GM18498 (cell line): ENCODE data around the gene C20orf144.

Experiments
- ATAC-seq: cut with Tn5 transposase; IDR thresholded peaks from one replicate; pipeline ENCODE4 v1.9.1; 2021; ENCODE audit warnings: mild to moderate bottlenecking, moderate library complexity; ENCODE audit not compliant: unreplicated experiment

C20orf144 gene

DNA sequence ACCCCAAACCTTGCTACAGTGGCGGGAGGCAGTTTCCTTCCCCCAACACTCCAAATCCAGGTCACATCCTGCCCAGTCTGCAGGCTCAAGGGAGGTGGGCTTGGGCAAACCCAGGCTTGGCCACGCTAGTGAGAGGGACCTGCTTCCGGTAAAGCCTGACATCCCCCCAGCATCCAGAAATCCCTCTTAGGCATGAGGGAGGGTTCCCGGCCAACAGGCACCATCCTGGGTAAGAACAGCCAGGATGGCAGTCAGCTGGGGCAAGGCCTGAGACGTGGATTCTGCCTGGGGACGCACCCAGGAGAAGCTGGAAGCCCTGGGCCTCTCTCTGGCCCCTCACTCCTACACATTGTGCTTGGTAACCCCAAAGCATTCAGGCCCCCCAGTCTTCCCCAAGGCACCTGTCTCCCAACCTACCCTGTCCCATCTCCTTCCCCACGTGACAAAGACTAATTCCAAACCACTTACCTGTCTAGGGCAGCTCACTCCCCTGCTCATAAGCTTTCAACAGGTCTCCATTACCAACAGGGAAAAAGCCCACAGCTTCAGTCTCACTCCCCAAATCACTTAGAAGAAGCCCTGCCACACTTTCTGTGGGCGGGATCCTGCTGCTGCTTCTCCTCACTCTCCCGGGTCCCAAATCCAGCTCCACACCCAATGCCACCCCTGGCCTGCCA, 2.1 kb downstream of the C20orf144 start:
- ATAC-seq: no peak

DNA sequence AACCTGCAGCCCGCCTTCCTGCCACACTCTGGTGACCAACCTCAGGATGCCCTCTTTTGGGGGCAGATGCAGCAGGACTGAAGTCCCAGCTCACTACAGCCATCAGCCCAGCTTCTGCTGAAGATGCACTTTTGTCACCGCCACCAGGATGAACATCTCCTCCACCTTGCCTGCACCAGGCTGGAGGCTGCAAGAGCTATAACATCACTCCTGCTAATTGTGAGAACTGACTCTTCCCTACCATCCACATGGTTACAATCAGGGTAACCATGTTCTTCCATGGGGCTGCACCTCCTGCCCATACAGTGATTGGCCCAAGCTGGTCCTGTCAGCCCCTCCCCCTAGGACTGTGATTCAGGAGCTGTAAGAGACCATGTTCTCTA, 2.6 kb downstream of the C20orf144 start:
- no peak for ATAC-seq

GRCh38 chr20:33666293-33667244, 4.4 kb downstream of the C20orf144 start, which contains the start of gene ACTL10:
TSS of gene ACTL10 (plus strand) at chr20:33666943. CDS start at chr20:33667498, 555 bp downstream.
- peak; percentile 57 for ATAC-seq

DNA sequence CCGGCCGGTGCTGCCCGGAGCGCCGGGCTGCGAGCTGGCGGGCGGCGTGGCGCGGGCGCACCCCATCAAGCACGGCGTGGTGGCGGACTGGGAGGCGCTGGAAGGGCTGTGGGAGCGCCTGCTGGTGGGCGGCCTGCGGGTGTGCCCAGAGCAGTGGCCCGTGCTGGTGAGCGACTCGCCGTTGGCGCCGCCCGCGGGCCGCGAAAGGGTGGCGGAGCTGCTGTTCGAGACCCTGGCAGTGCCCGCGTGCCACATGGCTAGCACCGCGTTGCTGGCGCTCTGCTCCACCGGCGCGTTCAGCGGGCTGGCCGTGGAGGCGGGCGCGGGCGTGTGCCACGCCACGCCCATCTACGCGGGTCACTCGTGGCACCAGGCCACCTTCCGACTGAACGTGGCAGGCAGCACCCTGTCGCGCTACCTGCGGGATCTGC, 5.1 kb downstream of the C20orf144 start:
- peak; percentile 13 for ATAC-seq

GRCh38 chr20:33667676-33668465, 5.7 kb downstream of the C20orf144 start:
- ATAC-seq: peak; percentile 39

DNA sequence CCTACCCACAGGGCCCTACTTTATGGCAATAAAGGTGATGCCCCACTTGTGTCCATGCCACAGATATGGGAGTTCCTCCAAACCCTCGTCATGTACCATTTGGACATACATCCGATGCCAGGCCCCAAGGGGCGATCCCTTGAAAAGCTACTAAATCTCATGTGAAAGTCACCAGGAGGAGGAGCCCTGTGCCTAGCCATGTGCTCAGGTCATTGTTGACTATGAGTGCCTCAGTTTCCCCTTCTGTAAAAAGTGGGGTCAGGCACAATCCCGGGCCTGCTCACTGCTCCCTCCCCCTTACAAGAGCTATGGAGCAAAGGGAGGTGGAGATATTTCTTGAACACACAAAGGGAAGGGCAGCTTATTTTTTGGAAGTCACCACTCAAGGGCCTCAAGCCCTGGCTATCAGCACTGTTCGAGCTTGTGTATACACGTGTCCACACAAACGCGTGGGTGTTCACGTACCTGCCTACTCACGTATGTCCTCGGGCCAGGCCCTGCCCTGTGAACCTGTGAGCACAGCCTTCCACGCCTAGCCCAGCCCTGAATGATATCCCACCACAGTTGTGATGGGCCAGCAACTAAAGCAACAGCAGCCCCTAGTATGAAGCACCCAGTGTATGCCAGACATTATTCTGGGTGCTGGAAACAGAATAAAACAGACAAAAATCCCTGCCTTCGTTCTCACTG, 6.5 kb downstream of the C20orf144 start:
- no peak for ATAC-seq

GRCh38 chr20:33669224-33669623, 7.1 kb downstream of the C20orf144 start:
- no peak for ATAC-seq

GRCh38 chr20:33669873-33670640, 7.9 kb downstream of the C20orf144 start:
- ATAC-seq: no peak

DNA sequence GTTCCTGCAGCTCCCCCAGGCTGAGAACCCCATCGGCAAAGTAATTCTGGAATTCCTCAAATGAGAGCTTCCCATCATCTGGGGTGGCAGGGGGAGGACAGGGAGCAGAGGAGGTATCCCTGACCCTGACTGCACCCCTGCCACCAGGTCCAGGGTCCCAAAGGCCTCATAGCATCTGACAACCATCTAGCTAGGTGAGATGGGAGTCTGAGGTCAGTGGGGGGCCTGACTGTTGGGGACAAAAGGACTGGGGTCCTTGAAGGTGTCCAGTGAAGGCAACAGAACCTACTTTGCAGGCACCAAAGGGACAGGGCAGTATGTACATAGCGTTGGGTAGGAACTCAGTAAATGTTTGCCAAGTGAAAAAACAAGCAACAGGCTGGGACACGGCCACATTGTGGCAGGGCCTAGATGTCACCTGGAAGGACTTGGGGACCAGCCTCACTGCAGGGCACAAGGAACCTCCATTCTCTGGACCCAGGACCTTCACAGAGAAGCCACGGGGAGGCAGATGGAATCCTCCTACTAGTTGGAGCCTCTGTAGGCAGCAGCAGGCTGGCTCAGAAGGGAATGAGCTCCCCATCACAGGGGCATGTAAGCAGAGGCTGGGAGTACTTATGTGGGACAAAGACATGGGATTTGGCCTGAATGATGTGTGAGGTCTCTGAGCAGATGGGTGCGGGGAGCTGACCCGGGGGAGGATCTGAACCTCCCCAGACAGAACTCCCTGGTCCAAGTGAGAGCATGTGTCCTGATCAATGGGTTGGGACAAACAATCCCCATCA, 8.8 kb downstream of the C20orf144 start:
- no peak for ATAC-seq

GRCh38 chr20:33671573-33672288, 9.6 kb downstream of the C20orf144 start:
- no peak for ATAC-seq

GRCh38 chr20:33672426-33673113, 10.4 kb downstream of the C20orf144 start:
- ATAC-seq: no peak

GRCh38 chr20:33673114-33673409, 10.9 kb downstream of the C20orf144 start:
- no peak for ATAC-seq

DNA sequence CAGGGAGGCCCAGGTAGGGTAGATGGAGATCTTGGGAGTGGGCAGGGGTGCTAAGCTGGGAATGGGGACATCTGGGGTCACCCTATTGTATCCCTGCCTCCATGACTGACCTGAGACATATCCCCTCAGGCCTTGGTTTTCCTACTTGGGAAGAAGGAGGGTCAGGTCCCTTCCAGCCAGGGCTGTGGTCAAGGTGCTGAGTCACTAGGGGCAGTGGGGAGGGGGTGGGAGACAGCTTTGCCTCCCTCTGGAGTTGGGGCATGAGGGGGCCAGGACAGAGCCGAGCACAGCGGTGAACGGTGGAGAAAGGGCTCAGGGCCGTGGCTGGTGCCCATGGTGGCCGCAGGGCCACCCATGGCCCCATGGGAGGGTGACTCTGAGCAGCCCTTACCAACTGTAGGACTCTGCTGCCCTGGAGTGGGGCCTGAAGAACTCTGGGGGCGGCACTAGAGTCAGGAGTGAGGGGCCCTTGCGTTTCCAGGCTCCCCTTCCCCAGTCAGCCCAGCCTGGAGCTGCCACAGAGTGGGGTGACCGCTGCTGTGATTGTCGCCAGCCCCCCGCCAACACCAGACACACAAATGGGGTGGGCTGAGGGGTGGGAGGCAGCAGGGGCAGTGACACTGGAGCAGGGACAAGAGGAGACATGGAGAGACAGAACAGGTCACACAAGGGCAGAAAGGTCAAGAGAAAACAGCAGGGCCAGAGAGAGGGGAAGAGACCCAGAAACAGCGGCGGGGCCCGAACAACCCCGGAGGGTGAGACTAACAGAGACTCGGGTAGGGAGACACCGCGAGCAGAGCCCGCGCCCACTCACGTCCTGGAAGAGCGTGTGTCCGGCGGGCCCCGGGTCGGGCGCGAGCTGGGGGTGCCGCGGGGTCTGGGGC, 11.5 kb downstream of the C20orf144 start:
- ATAC-seq: peak; percentile 39

- peak; percentile 75 for ATAC-seq
Observed at GRCh38 chr20:33674294-33675135, 12.4 kb downstream of the C20orf144 start, which contains the start of gene NECAB3. TSS of gene NECAB3 (minus strand) at chr20:33674428. CDS start at chr20:33674352, 76 bp downstream.

DNA sequence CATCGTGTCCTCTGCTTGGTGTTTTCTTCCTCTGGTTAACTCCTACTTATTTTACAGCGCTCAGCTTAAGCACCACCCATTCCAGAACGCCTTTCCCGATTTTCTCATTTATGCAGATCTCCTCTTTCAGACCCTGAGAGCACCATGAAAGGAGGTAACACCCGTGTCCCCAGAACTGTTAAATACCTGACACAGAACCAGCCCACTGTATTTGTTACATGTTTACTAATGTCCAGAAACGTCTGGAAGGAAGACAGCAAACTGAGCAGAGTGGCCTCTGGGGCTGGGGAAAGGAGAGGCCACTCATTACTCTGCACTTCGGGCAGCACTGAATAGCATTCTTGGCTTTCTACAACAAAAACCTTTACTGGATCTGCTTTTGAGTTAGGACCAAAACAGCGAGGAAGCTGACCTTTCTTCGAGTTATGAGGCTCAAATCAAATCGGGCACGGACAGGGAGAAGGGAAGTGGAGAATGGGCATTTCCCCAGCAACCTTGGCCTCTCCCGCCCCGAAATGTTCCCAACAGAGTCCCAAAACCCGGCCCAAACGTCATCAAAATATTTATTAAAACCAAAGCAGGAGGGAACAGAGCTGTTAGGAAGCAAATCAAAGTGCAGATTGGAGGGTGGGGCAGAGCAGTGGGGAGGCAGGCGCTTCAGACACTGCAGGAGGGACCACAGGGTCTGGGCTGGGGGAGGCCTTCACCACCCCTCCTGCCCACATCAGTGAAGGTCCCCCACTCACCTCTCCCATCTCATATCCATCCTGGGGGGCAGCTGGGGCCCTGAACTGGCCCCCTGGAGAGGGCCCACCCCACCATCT, 13.2 kb downstream of the C20orf144 start:
- no peak for ATAC-seq
